HUES6 (cell line): ENCODE measurements around the gene PDIA2.

Experiments
- H3K27ac ChIP-seq: 2 replicates; pipeline ENCODE4 v1.7.0; 2013; ENCODE audit warnings: low read depth, mild to moderate bottlenecking, low read length, inconsistent platforms
- H3K27me3 ChIP-seq: 2 replicates; pipeline ENCODE4 v1.6.1; 2013; ENCODE audit warnings: low read length; ENCODE audit not compliant: control insufficient read depth, insufficient read depth
- H3K36me3 ChIP-seq: 2 replicates; pipeline ENCODE4 v1.6.1; 2013; ENCODE audit warnings: low read length; ENCODE audit not compliant: control insufficient read depth, insufficient read depth
- H3K4me1 ChIP-seq: 2 replicates; pipeline ENCODE4 v1.6.1; 2013; ENCODE audit warnings: low read length; ENCODE audit not compliant: control insufficient read depth, insufficient read depth
- H3K4me3 ChIP-seq: 2 replicates; pipeline ENCODE4 v1.5.1; 2013; ENCODE audit warnings: low read depth, low read length
- H3K9ac ChIP-seq: one replicate; pipeline ENCODE4 v1.6.1; 2013; ENCODE audit warnings: mild to moderate bottlenecking, low read length
- H3K9me3 ChIP-seq: 2 replicates; pipeline ENCODE4 v1.6.1; 2013; ENCODE audit warnings: low read depth, low read length; ENCODE audit not compliant: control insufficient read depth, insufficient read depth

PDIA2 gene

GRCh38 chr16:289395-289997, 6.5 kb downstream of the PDIA2 start:
- no peaks in the 10 kb centered on the region for H3K27me3 ChIP-seq
- H3K9ac ChIP-seq, result no peak overlapping the region
- no peaks in the 10 kb centered on the region for H3K9me3 ChIP-seq
- no peaks in the 10 kb centered on the region for H3K4me1 ChIP-seq
- peaks cover 76% of the 10 kb centered on the region for H3K36me3 ChIP-seq
- no peak overlapping the region for H3K27ac ChIP-seq
- no peak overlapping the region for H3K4me3 ChIP-seq

GRCh38 chr16:290015-290680, 7.2 kb downstream of the PDIA2 start:
- Histone ChIP-seq H3K4me1 (no peaks in the 10 kb centered on the region), H3K4me3 (no peak overlapping the region), H3K9ac (no peak overlapping the region), H3K27ac (no peak overlapping the region), H3K27me3 (no peaks in the 10 kb centered on the region), H3K9me3 (no peaks in the 10 kb centered on the region), H3K36me3 (peaks cover 72% of the 10 kb centered on the region)

- Histone ChIP-seq H3K36me3 (peaks cover 72% of the 10 kb centered on the region), H3K4me1 (no peaks in the 10 kb centered on the region), H3K27ac (no peak overlapping the region), H3K4me3 (no peak overlapping the region), H3K9ac (no peak overlapping the region), H3K9me3 (no peaks in the 10 kb centered on the region), H3K27me3 (no peaks in the 10 kb centered on the region)
Observed at GRCh38 chr16:290681-291405, 7.9 kb downstream of the PDIA2 start.

GRCh38 chr16:291539-291938, 8.6 kb downstream of the PDIA2 start:
- Histone ChIP-seq H3K9ac (no peak overlapping the region), H3K4me3 (no peak overlapping the region), H3K36me3 (peaks cover 74% of the 10 kb centered on the region), H3K9me3 (no peaks in the 10 kb centered on the region), H3K4me1 (no peaks in the 10 kb centered on the region), H3K27me3 (no peaks in the 10 kb centered on the region), H3K27ac (no peak overlapping the region)

- Histone ChIP-seq H3K9ac (no peak overlapping the region), H3K4me1 (no peaks in the 10 kb centered on the region), H3K4me3 (no peak overlapping the region), H3K27me3 (no peaks in the 10 kb centered on the region), H3K36me3 (peaks cover 76% of the 10 kb centered on the region), H3K9me3 (no peaks in the 10 kb centered on the region), H3K27ac (no peak overlapping the region)
Observed at GRCh38 chr16:293043-293775, 10.2 kb downstream of the PDIA2 start.

- H3K9ac ChIP-seq, result no peak overlapping the region
- H3K36me3 ChIP-seq, result peaks cover 49% of the 10 kb centered on the region
- no peak overlapping the region for H3K4me3 ChIP-seq
- H3K27ac ChIP-seq, result no peak overlapping the region
- H3K27me3 ChIP-seq, result no peaks in the 10 kb centered on the region
- no peaks in the 10 kb centered on the region for H3K4me1 ChIP-seq
- H3K9me3 ChIP-seq, result no peaks in the 10 kb centered on the region
Observed at GRCh38 chr16:296276-296675, 13.3 kb downstream of the PDIA2 start.

- H3K9me3 ChIP-seq, result no peaks in the 10 kb centered on the region
- H3K9ac ChIP-seq, result no peak overlapping the region
- H3K36me3 ChIP-seq, result peaks cover 46% of the 10 kb centered on the region
- no peaks in the 10 kb centered on the region for H3K4me1 ChIP-seq
- H3K27ac ChIP-seq, result no peak overlapping the region
- no peak overlapping the region for H3K4me3 ChIP-seq
- no peaks in the 10 kb centered on the region for H3K27me3 ChIP-seq
Observed at GRCh38 chr16:296806-297510, 14.0 kb downstream of the PDIA2 start.

- Histone ChIP-seq H3K36me3 (peaks cover 47% of the 10 kb centered on the region), H3K9me3 (no peaks in the 10 kb centered on the region), H3K4me3 (no peak overlapping the region), H3K4me1 (no peaks in the 10 kb centered on the region), H3K27me3 (no peaks in the 10 kb centered on the region), H3K9ac (no peak overlapping the region), H3K27ac (no peak overlapping the region)
Observed at GRCh38 chr16:297832-298231, 14.9 kb downstream of the PDIA2 start.

- Histone ChIP-seq H3K4me1 (no peaks in the 10 kb centered on the region), H3K27me3 (no peaks in the 10 kb centered on the region), H3K36me3 (peaks cover 54% of the 10 kb centered on the region), H3K4me3 (no peak overlapping the region), H3K9ac (no peak overlapping the region), H3K27ac (no peak overlapping the region), H3K9me3 (no peaks in the 10 kb centered on the region)
Observed at GRCh38 chr16:301235-301634, 18.3 kb downstream of the PDIA2 start.

- Histone ChIP-seq H3K4me1 (no peaks in the 10 kb centered on the region), H3K4me3 (no peak overlapping the region), H3K27ac (no peak overlapping the region), H3K27me3 (no peaks in the 10 kb centered on the region), H3K9ac (no peak overlapping the region), H3K36me3 (peaks cover 54% of the 10 kb centered on the region), H3K9me3 (no peaks in the 10 kb centered on the region)
Observed at GRCh38 chr16:301950-302349, 19.0 kb downstream of the PDIA2 start.
